ENCODE data around the gene PNKP.
A peak's percentile ranks its signal among the peaks of the same experiment; 100 is the strongest.

The PNKP gene

DNA sequence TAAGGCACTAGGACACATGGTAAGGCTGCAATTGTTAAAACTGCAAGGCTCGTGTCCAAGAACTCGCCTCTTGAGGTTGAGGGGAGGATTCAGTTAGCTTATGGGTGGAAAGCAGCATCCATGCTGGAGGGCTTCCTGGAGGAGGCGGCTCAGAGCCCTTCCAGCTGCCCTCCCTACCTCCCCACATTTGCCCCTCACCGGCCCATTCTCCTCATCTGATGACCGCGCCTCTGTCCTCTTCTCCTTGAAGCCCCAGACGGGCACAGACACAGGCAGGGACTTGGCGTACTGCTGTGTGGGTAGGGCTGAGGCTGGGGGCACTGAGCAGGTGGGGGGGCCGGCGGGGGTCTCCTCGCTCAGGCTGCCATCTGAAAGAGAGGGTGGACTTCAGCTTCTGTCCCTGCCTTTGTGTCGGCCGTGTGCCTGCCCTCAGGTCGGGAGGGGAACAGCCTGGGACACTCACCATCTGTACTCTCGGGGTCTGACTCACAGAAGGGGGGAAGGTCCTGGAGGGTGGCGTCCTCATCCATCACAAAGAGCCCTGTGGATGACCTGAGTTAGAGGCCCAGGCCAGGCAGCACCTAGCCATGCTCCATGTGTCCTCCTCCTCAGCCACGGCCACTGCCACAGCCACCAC, 4.1 kb upstream of the PNKP start:
- peaks cover 23% of the 10 kb centered on the region for H3K4me1 Mint-ChIP-seq
- H3K4me3 Mint-ChIP-seq: peak overlapping the region; percentile 42 to 85 (median 78)
- H3K27ac Mint-ChIP-seq: peak overlapping the region; percentile 65 to 81 (median 80)
- H3K9me3 Mint-ChIP-seq: no peaks in the 10 kb centered on the region
- TF ChIP-seq, protein P1, sequence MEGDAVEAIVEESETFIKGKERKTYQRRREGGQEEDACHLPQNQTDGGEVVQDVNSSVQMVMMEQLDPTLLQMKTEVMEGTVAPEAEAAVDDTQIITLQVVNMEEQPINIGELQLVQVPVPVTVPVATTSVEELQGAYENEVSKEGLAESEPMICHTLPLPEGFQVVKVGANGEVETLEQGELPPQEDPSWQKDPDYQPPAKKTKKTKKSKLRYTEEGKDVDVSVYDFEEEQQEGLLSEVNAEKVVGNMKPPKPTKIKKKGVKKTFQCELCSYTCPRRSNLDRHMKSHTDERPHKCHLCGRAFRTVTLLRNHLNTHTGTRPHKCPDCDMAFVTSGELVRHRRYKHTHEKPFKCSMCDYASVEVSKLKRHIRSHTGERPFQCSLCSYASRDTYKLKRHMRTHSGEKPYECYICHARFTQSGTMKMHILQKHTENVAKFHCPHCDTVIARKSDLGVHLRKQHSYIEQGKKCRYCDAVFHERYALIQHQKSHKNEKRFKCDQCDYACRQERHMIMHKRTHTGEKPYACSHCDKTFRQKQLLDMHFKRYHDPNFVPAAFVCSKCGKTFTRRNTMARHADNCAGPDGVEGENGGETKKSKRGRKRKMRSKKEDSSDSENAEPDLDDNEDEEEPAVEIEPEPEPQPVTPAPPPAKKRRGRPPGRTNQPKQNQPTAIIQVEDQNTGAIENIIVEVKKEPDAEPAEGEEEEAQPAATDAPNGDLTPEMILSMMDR (IDR thresholded peaks at IDR 0.05; ENCODE audit: unreplicated experiment in 3 of 3): no peak
- H3K27me3 Mint-ChIP-seq (ENCODE audit: low read depth): no peaks in the 10 kb centered on the region
- peaks cover 6% of the 10 kb centered on the region for H3K36me3 Mint-ChIP-seq (ENCODE audit: low read depth)

DNA sequence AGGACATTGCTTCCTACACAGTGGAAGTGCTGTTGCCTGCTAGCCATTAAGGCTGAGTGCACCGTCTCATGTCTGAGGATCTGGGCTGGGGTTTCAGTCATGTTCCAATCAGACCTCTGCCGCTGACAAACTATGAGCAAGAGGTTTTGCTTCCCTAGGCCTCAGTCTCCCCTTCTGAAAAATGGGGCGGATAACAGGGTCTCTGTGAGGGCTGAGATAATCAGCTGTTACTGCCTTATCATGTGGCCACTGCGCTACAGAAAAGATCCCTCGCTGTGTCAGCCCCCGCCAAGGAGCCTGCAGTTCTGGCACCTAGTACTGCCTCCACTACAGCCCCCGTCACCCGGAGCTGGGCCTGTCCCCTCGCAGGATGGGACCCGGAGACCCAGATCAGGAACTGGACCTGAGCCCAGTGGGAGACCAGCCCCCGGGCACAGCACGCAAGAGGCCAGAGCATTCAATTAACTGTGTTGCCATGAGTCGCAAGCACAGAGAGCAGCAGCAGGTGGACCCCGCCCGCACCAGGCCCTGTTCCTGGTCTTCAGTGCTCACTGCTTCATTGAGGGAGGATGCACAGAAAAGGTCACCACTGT, 3.0 kb upstream of the PNKP start:
- H3K9me3 Mint-ChIP-seq: no peaks in the 10 kb centered on the region
- peak overlapping the region in 2 of 3 experiments; percentile 71 to 97 for H3K27ac Mint-ChIP-seq
- peak overlapping the region in 2 of 3 experiments; percentile 92 to 93 for H3K4me3 Mint-ChIP-seq
- H3K27me3 Mint-ChIP-seq (ENCODE audit: low read depth): no peaks in the 10 kb centered on the region
- peaks cover 6% of the 10 kb centered on the region for H3K36me3 Mint-ChIP-seq (ENCODE audit: low read depth)
- TF ChIP-seq, protein P1 (IDR thresholded peaks at IDR 0.05; ENCODE audit: unreplicated experiment in 3 of 3): no peak
- H3K4me1 Mint-ChIP-seq: peaks cover 33% of the 10 kb centered on the region

DNA sequence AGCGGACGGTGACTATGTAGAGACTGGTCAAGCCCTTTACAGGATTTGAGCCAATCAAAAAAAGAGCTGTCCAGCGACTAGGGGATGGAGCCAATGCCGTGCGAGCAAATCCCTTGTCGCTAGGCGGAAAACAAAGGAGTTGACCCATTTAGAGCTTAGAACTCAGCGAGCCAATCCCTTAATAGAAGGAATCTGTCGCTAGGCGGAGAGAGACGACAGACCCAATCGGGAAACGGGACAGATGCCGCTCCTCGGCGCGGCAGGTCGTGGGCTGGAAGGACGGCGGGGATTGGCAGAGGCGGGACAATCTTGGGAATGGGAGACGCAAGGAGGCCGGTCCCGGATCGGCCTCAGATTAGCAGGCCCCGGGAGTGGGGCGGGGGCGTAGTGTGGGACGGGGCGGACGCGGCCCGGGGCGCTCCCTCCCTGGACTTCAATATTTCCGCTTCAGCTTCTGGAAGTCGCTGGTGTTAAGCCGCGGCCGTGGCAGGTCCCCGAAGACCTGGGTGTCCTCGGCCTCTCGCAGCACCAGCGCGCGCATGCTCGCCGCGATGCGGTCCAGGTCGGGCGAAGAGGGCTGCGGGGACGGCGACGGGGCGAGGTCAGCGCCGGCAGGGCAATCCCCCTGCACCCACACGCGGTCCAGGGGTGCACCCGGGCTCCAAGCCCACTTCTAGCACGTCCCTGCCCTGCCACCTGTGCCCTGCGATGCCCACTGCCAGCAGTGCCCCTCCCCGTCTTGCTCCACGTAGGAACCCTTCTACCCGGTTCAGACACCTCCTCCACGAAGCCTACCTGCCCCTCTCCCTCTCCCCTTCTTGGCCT, 2.3 kb upstream of the PNKP start:
- Mint-ChIP-seq H3K27ac (peak overlapping the region in 2 of 3 experiments; percentile 71 to 97), H3K9me3 (no peaks in the 10 kb centered on the region), H3K27me3 (ENCODE audit: low read depth) (no peaks in the 10 kb centered on the region), H3K4me3 (peak overlapping the region in 2 of 3 experiments; percentile 92 to 93), H3K36me3 (ENCODE audit: low read depth) (peaks cover 11% of the 10 kb centered on the region), H3K4me1 (peaks cover 38% of the 10 kb centered on the region)
- TF ChIP-seq, protein P1 (IDR thresholded peaks at IDR 0.05; ENCODE audit: unreplicated experiment in 3 of 3): no peak

DNA sequence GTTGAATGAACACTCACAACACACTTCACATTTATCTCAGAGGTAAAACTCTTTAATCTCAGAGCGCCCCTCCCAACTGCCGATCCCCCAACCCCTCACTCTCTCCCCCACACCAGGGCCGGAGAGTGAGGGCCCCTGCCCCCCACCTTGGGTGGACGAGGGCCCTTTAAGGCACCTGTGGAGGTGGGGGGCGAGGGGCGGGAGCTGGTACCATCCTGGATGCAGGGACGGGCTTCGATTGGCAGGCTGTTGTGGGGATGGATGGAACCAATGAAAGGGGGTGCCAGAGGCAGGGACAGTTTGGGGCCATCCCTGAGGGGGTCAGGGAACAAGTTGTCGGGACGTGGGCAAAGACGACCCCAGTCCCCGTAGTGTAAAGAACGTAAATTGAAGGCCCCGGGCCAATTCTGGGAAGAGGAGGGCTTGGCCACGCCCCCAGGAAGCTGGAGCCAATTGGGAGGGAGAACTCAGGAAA, 1.7 kb upstream of the PNKP start:
- Mint-ChIP-seq H3K4me3 (no peak overlapping the region), H3K9me3 (no peaks in the 10 kb centered on the region), H3K27me3 (ENCODE audit: low read depth) (no peaks in the 10 kb centered on the region), H3K4me1 (peaks cover 38% of the 10 kb centered on the region), H3K36me3 (ENCODE audit: low read depth) (peaks cover 17% of the 10 kb centered on the region), H3K27ac (peak overlapping the region in 1 of 3 experiments; percentile 100)
- TF ChIP-seq, protein P1 (IDR thresholded peaks at IDR 0.05; ENCODE audit: unreplicated experiment in 3 of 3): no peak

DNA sequence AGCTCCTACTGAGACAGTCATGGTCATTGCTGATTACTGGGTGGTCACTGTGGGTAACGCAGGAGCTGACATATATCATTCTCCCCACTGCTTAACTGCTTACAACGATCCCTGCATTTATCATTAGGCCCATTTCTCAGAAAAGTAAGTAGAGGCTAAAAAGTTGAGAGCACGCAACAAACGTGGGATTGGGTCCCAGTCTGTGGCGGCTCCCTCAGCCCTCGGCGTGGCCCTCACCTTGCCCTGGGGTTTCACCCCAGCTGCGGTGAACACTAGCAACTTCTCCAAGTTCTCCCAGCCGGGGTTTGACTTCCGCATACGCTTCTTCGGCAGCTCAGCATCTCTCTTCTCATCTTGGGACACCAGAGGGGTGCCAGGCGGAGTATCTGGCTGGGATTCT, 2.5 kb downstream of the PNKP start:
- Mint-ChIP-seq H3K27ac (peak overlapping the region in 2 of 3 experiments; percentile 71 to 100), H3K4me1 (peaks cover 33% of the 10 kb centered on the region), H3K4me3 (no peak overlapping the region), H3K9me3 (no peaks in the 10 kb centered on the region), H3K36me3 (ENCODE audit: low read depth) (peaks cover 20% of the 10 kb centered on the region), H3K27me3 (ENCODE audit: low read depth) (no peaks in the 10 kb centered on the region)
- TF ChIP-seq, protein P1 (IDR thresholded peaks at IDR 0.05; ENCODE audit: unreplicated experiment in 3 of 3): no peak
